C4-2B (cell line): Measurements from ENCODE around the gene LEMD2.

Experiments used
- H3K27ac ChIP-seq: fragments of 450-650 bp; 2 replicates; pipeline ENCODE4 v1.5.1; 2017
- ZFX ChIP-seq: fragments of 450-650 bp; IDR thresholded peaks from 2 replicates; pipeline ENCODE4 v1.6.1; 2017
- TF ChIP-seq, protein P1 (sequence below): fragments of 450-650 bp; conservative IDR thresholded peaks from 2 replicates; pipeline ENCODE4 v1.5.1; 2017; ENCODE audit warnings: mild to moderate bottlenecking

The LEMD2 gene

DNA sequence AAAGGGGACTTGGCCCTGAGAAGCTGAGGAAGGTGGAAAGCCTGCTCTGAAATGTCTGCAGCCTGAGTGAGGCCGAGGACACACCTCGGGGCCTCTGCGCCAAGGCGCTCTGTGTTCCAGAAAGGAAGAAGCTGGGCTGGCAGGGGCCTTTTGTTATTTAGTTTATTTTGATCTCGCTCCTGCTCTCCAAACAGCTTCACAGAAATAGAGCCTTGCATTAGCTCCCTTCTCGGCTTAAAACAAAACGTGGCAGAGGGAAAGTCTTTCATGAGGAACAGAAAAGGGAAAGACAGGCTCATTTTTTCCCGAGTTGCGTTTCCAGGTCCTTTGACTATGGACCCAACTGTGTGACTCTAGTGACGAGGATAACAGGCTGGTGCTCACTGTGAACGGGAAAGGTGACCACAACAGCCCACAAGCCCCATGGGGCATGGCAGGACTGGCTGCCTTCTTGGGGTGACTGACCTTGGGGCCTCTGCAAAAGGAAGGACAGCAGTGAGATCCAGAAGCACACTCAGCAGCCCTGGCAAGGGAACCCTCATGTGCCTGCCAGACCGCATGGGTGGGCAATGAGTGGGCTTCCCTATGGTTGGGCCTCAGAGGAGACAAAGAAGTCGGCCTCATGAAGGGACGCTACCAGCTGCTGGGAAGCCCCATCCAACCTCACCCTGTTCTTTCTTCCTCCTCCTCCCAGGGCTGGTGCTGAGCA, 18.7 kb downstream of the LEMD2 start:
- no peak for TF ChIP-seq ZFX
- TF ChIP-seq, protein P1, sequence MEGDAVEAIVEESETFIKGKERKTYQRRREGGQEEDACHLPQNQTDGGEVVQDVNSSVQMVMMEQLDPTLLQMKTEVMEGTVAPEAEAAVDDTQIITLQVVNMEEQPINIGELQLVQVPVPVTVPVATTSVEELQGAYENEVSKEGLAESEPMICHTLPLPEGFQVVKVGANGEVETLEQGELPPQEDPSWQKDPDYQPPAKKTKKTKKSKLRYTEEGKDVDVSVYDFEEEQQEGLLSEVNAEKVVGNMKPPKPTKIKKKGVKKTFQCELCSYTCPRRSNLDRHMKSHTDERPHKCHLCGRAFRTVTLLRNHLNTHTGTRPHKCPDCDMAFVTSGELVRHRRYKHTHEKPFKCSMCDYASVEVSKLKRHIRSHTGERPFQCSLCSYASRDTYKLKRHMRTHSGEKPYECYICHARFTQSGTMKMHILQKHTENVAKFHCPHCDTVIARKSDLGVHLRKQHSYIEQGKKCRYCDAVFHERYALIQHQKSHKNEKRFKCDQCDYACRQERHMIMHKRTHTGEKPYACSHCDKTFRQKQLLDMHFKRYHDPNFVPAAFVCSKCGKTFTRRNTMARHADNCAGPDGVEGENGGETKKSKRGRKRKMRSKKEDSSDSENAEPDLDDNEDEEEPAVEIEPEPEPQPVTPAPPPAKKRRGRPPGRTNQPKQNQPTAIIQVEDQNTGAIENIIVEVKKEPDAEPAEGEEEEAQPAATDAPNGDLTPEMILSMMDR = no peak
- H3K27ac ChIP-seq = no peak overlapping the region

DNA sequence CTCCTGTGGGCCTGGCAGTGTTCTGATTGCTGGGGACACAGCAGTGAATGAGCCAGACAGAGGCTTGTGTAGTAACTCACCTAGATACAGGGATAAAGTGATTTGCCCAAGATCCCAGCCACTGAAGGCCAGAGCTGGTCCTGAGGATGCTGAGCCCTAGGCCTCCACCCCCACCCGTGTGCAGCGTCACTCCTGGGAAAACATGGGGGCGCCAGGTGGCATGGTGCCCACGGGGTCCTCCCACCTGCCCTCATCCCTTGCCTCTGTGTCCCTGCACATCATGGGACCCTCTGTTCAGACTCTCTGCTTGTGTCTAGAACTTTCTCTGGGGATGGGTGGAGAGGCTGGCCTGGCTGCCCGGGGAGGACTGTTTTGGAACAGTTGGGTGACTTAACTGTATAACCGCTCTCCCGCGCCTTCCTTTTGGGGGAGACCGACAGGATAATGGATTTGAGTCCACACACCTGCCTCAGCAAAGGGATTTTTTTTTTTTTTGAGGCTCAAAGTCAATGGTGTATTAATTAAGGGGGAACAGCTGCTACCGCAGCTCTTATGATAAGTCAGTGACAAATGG, 19.6 kb downstream of the LEMD2 start:
- peak overlapping the region; percentile 37 for H3K27ac ChIP-seq
- TF ChIP-seq, protein P1 = no peak
- no peak for TF ChIP-seq ZFX

DNA sequence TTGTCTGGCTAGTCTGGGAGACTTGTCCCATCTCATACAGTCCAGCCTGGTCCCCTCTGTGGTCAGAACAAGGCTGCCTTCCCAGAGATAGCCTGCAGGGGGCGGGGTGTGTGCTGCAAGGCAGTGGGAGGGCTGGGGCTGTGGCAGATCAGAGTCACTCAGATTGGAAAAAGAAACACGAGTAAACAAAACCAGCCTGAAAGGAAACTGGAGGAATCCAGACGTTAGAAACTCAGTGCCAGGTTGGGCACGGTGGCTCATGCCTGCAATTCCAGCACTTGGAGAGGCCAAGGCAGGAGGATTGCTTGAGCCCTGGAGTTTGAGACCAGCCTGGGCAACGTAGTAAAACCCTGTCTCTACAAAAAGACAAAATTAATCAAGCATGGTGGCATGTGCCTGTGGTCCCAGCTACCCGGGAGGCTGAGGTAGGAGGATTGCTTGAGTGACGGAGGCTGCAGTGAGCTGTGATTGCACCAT, 20.2 kb downstream of the LEMD2 start:
- no peak for TF ChIP-seq ZFX
- TF ChIP-seq, protein P1 = peak; percentile 96
- H3K27ac ChIP-seq = peak overlapping the region; percentile 37

DNA sequence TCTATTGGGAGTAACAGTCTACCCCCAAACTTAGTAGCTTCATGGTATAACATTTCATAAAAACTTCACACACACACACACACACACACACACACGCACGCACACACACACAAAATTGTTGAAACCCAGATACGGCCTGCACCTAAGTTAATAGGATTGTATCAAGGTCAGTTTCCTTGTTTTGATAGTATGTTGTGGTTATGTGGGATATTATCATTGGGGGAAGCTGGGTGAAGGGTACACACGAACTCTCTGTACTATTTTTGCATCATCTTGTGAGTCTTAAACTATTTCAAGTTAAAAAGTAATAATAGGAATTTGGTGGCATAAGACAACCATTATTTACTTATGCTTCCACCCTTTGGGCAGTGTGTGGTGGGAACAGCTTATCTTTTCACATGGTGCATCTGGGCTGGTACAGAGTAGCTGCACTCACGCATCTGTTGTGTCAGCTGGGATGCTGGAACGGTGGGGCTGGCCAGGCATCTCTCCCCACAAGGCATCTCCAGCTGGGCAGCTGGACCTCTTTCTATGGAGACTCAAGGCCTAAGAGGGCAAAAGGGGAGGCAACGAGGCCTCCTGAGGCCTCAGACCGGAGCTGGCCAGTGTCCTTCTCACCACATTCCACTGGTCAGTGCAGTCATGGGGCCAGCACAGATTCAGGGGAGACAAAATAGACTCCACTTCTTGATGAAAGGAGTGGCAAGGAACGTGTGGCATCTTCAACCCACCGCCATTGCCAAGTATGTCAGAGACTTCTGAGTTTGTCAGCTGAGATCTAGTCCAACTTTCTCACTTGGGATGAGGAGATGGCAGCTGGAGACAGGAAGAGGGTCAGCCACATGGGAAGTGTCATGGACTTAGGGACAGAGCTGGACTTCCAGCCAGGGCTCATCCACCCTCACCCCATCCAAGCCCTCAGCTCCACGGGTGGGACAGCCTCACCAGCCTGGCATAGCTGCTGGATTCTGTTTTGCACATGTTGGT, 21.7 kb downstream of the LEMD2 start:
- no peak overlapping the region for H3K27ac ChIP-seq
- TF ChIP-seq, protein P1 = no peak
- TF ChIP-seq ZFX = no peak

DNA sequence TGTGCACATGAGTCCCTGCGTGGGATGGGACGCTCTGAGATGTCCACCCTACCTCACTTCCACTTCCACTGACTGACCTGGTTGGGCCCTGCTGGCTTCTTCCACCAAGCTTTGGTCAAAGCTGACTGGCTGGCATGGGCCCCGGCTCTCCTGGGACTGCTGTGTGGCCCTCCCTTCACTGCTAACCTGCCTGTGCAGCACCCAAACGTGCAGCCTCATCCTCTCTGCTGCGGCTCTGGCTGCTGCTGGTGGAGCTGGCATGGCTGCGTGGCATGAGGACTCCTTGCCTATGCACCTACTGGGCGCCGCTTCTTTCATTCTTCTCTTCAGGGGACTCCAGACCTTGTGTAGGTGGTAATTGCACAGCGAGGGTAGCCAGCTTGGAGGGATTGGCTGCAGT, 23.6 kb downstream of the LEMD2 start:
- no peak for TF ChIP-seq ZFX
- TF ChIP-seq, protein P1 = no peak
- H3K27ac ChIP-seq = no peak overlapping the region

DNA sequence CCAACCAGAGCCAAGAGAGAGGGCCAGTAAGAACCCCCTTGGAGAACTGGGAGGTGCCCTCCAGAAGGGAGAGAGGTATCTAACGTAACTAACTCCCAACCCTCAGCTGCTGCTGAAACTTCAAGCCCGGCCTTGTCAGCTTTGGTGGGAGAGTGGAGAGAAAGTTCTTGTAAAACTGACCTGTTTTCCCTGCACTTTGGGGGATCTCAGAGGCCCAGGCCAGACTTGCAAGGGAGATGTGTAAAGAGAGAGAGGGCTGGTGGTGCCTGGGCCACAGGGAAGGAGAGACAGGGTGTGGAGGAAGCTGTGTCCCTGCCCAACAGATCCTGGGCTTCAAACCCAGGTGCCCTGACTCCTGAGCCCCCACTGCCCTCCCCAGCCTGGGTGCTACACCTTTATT, 24.9 kb downstream of the LEMD2 start:
- H3K27ac ChIP-seq = no peak overlapping the region
- TF ChIP-seq, protein P1 = no peak
- TF ChIP-seq ZFX = no peak
